Glomerular visceral epithelial cell (primary cell): Measurements from ENCODE around the gene ST14.
A peak's percentile ranks its signal among the peaks of the same experiment; 100 is the strongest.

Experiments used
- DNase-seq: peaks from one replicate; pipeline ENCODE4 v3.0.0-alpha.2; 2016; ENCODE audit errors: extremely low spot score

The ST14 gene

GRCh38 chr11:130159657-130160497 is at the start of gene ST14:
ST14 (plus strand) TSS chr11:130159782; CDS start chr11:130159980, 198 bp downstream.
- DNase-seq, result no peak

DNA sequence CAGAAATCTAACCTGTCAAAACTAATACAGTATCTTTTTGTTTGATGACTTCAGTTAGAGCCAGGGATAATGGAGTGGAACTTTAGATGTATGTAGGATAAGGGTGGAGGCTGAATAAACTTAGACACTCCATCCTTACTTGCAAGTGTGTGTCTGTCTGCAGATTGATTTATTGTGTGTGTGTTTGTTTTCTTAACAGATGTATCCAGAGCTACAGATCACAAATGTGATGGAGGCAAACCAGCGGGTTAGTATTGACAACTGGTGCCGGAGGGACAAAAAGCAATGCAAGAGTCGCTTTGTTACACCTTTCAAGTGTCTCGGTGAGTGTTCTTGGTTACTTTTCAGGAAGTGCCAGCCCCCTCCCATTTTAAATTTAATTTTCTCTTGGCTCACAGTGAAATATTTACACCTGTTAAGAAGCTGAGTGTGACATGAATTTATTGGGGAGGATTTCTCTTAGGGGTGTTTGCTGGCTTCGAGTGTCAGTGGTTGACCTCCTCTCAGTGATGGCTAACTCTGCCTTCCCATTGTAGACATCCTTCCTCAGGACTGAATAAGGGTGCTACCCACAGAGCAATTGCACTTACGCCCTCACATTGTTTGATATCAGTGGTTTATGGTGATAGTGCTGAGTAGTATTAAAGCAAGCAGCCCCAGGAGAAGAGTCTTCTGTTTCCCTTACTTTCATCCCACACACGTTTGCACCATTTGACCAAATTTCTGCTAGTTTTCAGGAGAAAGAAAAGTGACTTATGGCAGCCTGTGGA is 49.1 kb upstream of the ST14 start:
- DNase-seq, result no peak

DNA sequence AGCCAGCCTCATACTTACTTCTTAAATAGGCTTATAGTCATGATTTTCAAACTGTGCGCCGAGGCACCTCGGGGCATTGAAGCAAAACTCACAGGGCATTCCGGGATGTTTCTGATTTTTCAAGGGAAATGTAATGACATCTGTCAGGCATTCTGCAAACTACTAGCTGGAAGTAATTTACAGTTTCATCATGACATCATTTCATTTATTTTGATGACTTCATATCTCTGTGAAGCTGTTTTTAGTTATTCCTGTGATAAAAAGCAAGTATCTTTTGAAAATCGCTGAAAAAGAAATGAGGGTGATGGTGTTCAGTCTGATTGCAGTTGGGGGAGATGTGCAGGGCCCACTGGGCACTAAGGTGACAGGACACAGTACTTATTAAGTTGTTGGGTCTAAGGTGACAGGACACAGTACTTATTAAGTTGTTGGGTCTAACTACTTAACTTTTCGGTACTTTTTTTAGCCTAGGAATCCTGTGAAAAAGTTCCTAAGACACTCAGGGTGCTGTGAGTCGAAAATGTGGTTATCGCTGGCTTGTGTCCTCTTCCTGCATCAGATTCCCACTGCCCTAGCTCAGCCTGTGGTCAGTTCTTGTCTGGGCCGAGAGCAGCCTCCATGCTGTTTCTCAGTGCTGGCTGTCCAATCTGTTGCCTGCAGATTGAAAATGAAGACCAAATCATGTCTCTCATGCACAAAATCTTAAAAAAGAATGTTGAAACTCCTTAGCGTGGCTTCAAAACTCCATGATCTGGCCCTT is 47.3 kb upstream of the ST14 start:
- DNase-seq, result no peak

DNA sequence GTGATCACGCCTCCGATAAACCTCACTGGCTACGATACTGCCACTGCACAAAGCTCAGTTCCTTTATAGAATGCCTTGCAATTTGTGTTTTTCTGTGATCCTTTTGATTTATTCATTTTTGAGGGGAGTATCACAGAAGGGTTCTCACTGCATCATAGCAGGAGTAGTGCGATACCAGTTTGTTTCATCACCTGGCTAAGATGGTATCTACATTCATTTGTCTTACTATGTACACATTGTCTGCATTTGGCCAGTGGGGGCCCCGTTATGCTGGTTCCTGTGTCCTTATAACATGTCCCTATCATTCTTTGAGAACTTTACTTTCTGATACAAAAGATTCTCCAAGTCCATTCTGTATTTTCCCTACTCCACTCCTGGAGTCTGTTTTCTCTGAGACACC is 45.3 kb upstream of the ST14 start:
- no peak for DNase-seq

- DNase-seq, result no peak
These were observed 44.9 kb upstream of the ST14 start for GRCh38 chr11:130114726-130115125.

DNA sequence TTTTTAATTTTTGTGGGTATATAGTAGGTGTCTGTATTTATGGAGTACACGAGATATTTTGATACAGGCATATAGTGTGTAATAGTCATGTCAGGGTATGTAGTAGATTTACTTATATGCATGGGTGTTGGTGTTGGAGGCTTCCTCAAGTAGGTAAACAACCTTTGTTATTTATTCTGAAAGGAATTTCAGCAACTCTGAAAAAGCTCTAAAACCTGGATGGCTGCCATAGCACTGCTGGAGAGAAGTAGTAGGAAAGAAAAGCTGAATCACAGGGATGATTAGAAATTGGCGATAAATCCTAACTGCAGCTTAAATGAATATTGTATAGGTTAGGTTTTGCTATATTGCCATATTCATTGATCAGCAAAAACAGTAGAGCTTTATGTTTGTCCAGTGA is 44.4 kb upstream of the ST14 start:
- no peak for DNase-seq

- DNase-seq, result no peak
These were observed 41.4 kb upstream of the ST14 start for GRCh38 chr11:130118165-130118564.

DNA sequence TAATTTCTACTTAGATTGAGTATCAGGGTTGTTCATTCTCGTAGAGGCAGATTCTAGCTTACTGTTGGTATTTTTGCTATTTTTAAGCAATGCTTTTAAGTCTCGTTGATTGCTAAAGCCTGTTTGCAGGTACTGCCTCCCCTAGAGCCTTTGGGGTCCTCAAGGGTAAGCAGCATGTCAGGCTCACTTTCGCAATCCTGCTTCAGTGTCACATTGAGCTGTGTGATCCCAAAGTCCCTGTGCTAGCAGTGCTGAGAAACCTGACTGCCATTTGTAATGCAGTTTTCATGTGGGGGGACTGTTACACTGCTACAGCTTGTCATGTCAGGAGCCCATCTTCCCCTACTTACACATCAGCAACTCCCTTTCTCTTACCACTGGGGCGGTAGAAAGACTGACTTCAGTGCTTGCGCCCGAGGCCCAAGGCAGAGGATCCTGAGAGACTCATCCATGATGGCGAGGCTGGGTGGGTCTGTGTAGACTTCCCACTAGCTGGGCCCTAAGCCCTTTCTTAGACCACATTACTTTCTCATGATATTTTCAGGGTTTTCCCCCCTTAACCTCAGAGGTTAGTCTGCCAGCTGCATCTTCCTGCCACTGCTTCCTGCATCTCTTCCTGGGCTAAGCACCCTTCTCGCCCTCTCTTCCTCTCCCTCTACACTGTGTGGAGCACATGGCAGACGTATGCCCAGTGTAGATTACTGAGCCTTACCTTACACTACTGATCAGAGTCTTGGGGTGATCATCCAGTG is 40.8 kb upstream of the ST14 start:
- no peak for DNase-seq

DNA sequence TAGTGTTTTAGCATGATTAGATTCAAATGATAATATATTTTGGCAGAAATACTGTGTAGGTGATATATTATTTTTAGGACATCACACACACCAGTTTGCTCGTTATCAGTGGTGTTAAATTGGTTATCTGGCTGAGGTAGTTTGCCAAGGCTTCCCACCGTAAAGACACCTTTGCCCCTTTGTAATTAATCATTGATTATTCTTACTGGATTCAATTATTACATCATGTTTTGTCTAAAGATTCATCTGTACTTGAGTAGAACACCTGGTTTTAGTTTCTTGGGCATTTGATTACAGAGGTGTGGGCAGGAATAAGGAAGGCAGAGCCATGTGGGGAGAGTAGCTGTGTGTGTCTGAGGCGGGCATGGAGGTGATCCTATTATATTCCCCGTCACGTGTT is 39.5 kb upstream of the ST14 start:
- no peak for DNase-seq

- peak; percentile 63 for DNase-seq
These were observed 38.1 kb upstream of the ST14 start for GRCh38 chr11:130121445-130121978.

DNA sequence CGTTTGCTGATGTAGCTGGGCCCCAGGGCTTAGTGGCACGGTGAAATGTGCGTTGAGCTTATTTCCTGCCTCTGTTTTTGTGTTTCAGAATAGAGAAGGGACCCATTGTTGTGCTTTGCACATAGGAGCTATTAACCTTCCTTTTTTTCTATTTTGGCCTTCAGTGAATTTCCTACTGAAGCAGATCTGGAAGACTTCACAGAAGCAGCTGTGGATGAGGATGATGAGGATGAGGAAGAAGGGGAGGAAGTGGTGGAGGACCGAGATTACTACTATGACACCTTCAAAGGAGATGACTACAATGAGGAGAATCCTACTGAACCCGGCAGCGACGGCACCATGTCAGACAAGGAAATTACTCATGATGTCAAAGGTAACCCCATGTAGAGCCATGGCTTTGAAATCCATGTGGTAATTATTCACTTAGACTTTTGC is 37.4 kb upstream of the ST14 start:
- DNase-seq, result no peak

DNA sequence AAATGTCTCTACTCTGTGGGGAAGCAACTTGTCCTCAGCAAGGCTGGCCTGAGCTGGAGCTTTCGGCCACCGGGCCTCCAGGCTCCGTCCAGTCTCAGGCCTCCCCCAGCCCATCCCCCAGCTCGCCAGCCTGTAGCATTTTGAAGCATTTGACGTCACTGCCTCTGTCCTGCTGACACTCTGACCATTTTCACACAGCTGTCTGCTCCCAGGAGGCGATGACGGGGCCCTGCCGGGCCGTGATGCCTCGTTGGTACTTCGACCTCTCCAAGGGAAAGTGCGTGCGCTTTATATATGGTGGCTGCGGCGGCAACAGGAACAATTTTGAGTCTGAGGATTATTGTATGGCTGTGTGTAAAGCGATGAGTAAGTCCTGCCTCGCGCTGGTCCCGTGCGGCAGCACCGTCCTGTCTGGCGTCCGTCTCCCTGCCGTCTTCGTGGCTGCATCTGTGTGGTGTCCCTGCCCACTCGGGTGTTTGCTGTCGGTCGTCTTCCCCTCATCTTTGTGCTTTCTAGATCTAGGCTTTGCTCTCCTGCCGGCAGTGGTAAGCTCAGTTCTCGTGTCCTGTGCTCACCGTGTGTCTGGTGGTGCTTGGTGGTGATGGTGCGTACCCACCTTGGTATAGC is 36.1 kb upstream of the ST14 start:
- DNase-seq, result no peak

- DNase-seq, result peak; percentile 54
These were observed 35.5 kb upstream of the ST14 start for GRCh38 chr11:130124096-130124495.

DNA sequence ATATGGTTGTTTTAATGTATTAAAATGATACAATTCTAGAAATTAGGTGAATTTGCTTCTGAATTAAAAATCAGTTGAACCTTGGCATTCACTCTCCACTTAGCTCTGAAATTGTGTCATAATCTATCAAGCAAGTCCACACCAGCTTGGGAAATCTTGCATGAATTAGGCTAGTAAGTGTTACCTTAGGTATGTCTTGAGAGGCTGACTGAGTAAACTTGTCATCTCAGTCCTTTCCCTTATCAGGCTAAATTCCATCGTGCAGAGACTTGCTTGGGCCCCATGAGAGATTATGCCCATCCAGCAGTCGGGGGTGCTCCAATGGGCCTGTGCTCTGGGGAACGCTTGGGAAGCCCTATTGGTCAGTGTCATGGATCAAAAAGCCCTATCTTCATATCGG is 33.9 kb upstream of the ST14 start:
- no peak for DNase-seq

GRCh38 chr11:130126516-130126915 is 33.1 kb upstream of the ST14 start:
- no peak for DNase-seq

- no peak for DNase-seq
These were observed 32.1 kb upstream of the ST14 start for GRCh38 chr11:130127509-130127908.

DNA sequence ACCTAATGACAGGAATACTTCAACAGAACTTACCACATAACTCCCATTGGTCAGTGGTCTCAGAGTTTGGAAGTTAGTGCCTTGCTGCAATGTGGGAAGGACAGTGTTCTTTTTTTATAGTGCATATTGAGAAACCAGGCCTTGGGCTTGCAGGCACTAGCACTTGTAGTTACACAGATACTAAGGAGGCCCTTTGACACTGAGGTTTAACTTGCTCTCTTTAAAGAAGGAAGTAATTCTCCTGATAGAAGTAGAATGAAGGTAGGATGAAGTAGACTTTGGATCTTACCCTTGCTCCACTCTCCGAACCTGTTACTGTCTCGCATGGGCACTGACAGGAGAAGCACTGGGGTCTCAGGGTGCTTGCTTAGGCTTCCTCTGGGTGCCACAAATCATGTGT is 31.0 kb upstream of the ST14 start:
- DNase-seq, result no peak

GRCh38 chr11:130129922-130130321 is 29.7 kb upstream of the ST14 start:
- no peak for DNase-seq

GRCh38 chr11:130131961-130132850 is 27.4 kb upstream of the ST14 start:
- peak; percentile 68 for DNase-seq

GRCh38 chr11:130133716-130134115 is 25.9 kb upstream of the ST14 start:
- DNase-seq, result no peak
